Suprapubic skin (tissue), 4 donors: ENCODE data around the gene DAGLB.

Experiments
- CTCF ChIP-seq, 2 donors: fragments of 200-600 bp in 1 of 2; fragments of 450-650 bp in 1 of 2; sonication (generic) in 1 of 2; IDR thresholded peaks; one replicate each; pipeline ENCODE4 v1.5.1; 2016 to 2019; ENCODE audit warnings: antibody characterized with exemption in 2 of 2, mild to moderate bottlenecking in 1 of 2, moderate library complexity in 1 of 2
- EP300 ChIP-seq: sonication (generic); formaldehyde crosslinking; IDR thresholded peaks from one replicate; pipeline ENCODE4 v1.6.1; 2017; ENCODE audit warnings: antibody characterized with exemption
- POLR2A ChIP-seq, 2 donors: fragments of 450-650 bp; IDR thresholded peaks; one replicate each; pipeline ENCODE4 v1.6.1; 2017; ENCODE audit warnings: antibody characterized with exemption in 2 of 2, mild to moderate bottlenecking in 2 of 2, moderate library complexity in 2 of 2
- POLR2AphosphoS5 ChIP-seq, 3 donors: sonication (generic); formaldehyde crosslinking; IDR thresholded peaks; one replicate each; pipeline ENCODE4 v1.6.1; 2017; ENCODE audit warnings: antibody characterized with exemption in 3 of 3

GRCh38 chr7:6413637-6414036, 34.1 kb downstream of the DAGLB start:
- TF ChIP-seq CTCF (IDR thresholded peaks at IDR 0.05) (no peak), POLR2A (IDR thresholded peaks at IDR 0.05) (no peak), EP300 (no peak), POLR2AphosphoS5 (IDR thresholded peaks at IDR 0.05) (no peak)
